ENCODE results near the gene MET.
"Not testable (repeated sequence)": the region's sequence is repeated elsewhere in the genome, so short reads cannot be mapped to it uniquely, and the experiment has no call there.

Gene MET

GRCh38 chr7:116671681-116672595 is at the start of gene MET:
Gene MET, plus strand, starts transcription at chr7:116672196. Its CDS starts 26,889 bp downstream, at chr7:116699085.
- DNase-seq: no peak

- no peak for DNase-seq
These were observed 45.1 kb upstream of the MET start for GRCh38 chr7:116626886-116627285.

- DNase-seq: no peak
These were observed 42.9 kb upstream of the MET start for GRCh38 chr7:116629051-116629463.

- no peak for DNase-seq
These were observed 41.6 kb upstream of the MET start for GRCh38 chr7:116630357-116630756.

- no peak for DNase-seq
These were observed 40.9 kb upstream of the MET start for GRCh38 chr7:116630932-116631671.

DNA sequence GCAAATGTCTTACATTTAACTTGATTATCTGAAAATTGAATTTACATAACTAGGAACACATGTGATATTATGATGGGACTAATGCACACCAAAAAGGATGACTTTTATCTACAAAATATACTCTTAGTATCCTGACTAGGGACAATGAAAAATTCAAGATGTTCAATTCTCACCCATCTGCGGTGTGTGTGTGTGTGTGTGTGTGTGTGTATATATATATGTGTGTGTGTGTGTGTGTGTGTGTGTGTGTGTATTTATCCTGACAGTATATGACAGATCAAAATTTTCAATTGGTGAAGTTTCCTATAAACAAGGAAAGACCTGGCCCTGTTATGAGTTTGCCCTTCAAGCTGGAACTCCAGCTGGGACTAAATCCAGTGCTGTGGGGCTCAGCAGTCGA is 40.3 kb upstream of the MET start:
- no peak for DNase-seq

- DNase-seq: no peak
These were observed 39.6 kb upstream of the MET start for GRCh38 chr7:116632384-116632783.

GRCh38 chr7:116633131-116633988 is 38.6 kb upstream of the MET start:
- DNase-seq: no peak

GRCh38 chr7:116636997-116637396 is 35.0 kb upstream of the MET start:
- no peak for DNase-seq

DNA sequence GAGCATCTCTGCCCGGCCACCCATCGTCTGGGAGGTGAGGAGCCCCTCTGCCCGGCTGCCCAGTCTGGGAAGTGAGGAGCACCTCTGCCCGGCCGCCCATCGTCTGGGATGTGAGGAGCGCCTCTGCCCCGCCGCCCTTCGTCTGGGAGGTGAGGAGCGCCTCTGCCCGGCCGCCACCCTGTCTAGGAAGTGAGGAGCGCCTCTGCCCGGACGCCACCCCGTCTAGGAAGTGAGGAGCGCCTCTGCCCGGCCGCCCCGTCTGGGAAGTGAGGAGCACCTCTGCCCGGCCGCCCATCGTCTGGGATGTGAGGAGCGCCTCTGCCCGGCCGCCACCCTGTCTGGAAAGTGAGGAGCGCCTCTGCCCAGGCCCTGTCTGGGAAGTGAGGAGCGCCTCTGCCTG is 33.4 kb upstream of the MET start:
- not testable (repeated sequence) for DNase-seq

- no peak for DNase-seq
These were observed 30.3 kb upstream of the MET start for GRCh38 chr7:116641551-116642153.

GRCh38 chr7:116643148-116643547 is 28.8 kb upstream of the MET start:
- not testable (repeated sequence) for DNase-seq

- no peak for DNase-seq
These were observed 27.4 kb upstream of the MET start for GRCh38 chr7:116644628-116645027.

DNA sequence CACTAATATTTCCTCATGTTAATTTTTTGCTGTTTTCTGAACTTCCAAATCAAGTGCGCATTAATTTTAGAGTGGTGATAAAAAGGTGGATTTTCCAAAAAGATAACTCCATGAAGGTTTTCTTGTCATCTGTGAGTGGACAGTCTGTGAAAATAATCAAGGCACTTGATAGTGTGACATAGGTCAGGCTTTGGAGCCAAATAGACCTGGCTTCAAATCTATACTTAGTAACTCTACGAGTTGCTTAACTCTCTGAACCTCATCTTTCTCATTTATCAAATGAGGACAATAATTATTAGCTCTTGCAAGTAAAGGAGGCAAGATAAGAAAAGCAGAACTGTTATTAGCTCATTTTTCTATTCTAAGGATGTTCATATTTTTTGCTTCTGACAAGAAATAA is 24.7 kb upstream of the MET start:
- DNase-seq: no peak

- DNase-seq: no peak
These were observed 24.1 kb upstream of the MET start for GRCh38 chr7:116647861-116648260.

DNA sequence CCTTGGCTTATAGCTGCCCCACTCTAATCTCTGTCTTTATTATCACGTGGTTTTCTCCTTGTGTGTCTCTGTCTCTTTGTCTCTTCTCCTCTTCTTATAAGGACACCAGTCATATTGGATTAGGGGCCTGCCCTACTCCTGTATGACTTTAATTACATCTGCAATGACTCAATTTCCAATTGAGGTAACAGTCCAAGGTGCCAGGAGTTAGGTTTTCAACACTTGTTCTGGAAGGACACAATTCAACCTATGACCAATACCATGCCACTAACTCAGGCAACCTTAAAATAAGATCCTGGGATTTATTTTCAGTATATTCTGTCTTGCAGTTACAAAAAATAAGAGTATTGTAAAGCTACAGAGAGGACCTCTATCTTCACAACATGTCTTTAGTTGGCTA is 21.6 kb upstream of the MET start:
- DNase-seq: no peak

DNA sequence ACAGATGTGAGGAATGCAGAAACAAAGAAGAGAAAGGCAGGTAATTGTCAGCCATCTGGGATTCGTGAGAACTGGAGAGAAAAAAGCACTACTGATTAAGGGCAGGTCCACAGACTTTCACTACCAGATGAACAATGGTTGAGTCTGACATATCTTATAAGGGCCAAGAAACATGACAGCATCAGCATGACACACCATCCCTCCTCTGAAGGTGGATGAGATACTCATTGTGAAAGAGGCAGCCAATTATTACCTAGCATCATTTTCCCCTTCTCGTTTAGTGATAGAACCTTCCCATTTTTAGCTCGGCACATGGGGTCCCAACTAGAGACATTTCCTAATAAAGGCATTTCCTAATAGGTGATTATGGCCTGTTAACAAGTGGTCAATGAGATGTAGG is 19.2 kb upstream of the MET start:
- DNase-seq: no peak

- DNase-seq: no peak
These were observed 18.8 kb upstream of the MET start for GRCh38 chr7:116653204-116653603.

DNA sequence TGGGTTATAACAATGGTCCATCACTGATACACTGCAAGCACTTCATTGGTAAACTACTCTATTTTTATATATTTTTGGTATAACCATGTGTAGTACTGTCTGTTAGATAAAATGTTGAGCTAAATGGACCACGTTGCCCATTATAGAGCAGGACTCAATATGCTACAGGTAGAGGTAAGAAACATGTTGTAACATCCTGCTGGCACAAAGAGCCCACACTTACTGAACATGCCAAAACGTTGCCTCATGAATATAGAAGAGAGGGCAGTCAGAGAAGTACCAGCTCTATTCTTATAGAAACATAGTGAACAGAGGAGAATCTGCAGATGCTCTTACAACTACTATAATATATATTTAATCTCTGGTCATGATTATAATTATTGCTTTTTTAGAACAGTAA is 18.4 kb upstream of the MET start:
- no peak for DNase-seq

- DNase-seq: not testable (repeated sequence)
These were observed 12.7 kb upstream of the MET start for GRCh38 chr7:116659248-116659647.

GRCh38 chr7:116661865-116662264 is 10.1 kb upstream of the MET start:
- no peak for DNase-seq

- no peak for DNase-seq
These were observed 8.3 kb upstream of the MET start for GRCh38 chr7:116663744-116664143.

Data from CD4-positive, alpha-beta T cell treated with Interleukin-4 for 4 hours (primary cell).